ENCODE data around the gene UNC5CL. TPM values are rescaled to one million over a fixed set of nuclear protein-coding genes. Genes with fewer than 3 reads are reported as not detected.

Gene UNC5CL
- total RNA-seq, 1 experiment from 2014 or later = 0.81 TPM

GRCh38 chr6:40977695-40978094 is 61.3 kb downstream of the UNC5CL start:
- Histone ChIP-seq H3K23ac (ENCODE audit: insufficient read length, low read depth, low read length) (no peak overlapping the region), H2AK5ac (ENCODE audit: insufficient read length, low read length) (no peak overlapping the region), H4K20me1 (ENCODE audit: control insufficient read depth, insufficient read depth, insufficient read length) (no peaks in the 10 kb centered on the region), H3K9me3 (ENCODE audit: control insufficient read depth, low read depth, low read length) (no peaks in the 10 kb centered on the region), H2BK120ac (ENCODE audit: low read depth, low read length, poor library complexity, severe bottlenecking) (no peak overlapping the region), H3K9ac (ENCODE audit: extremely low read depth, insufficient read length, low read length) (no peak overlapping the region), H3K18ac (ENCODE audit: insufficient read length, low read depth, low read length) (no peak overlapping the region), H3K27ac (ENCODE audit: insufficient read length, low read depth, low read length) (no peak overlapping the region), H3T11ph (ENCODE audit: low read length) (no peak overlapping the region), H2BK15ac (ENCODE audit: low read depth, low read length) (no peak overlapping the region), H2BK12ac (ENCODE audit: insufficient read length, low read depth, low read length) (no peak overlapping the region), H2AFZ (ENCODE audit: low read length) (no peak overlapping the region), H3K14ac (ENCODE audit: insufficient read depth, low read length) (no peak overlapping the region), H3K4ac (ENCODE audit: low read depth, low read length) (no peak overlapping the region), H4K91ac (ENCODE audit: insufficient read length, low read depth, low read length) (no peak overlapping the region), H3K27me3 (ENCODE audit: insufficient read depth, low read length) (no peaks in the 10 kb centered on the region), H2BK5ac (ENCODE audit: insufficient read length, low read length) (no peak overlapping the region), H3K79me1 (ENCODE audit: insufficient read depth, low read depth, low read length, poor library complexity, severe bottlenecking) (no peaks in the 10 kb centered on the region), H3K4me2 (ENCODE audit: insufficient read depth, insufficient read length, low read length) (no peak overlapping the region), H2BK20ac (ENCODE audit: low read depth, low read length, poor library complexity, severe bottlenecking) (no peak overlapping the region), H3K4me1 (ENCODE audit: insufficient read depth, low read length) (no peaks in the 10 kb centered on the region; the same call in 1 of the 2 replicates), H3K23me2 (ENCODE audit: insufficient read length, low read depth, low read length, poor library complexity, severe bottlenecking) (no peaks in the 10 kb centered on the region), H4K5ac (ENCODE audit: insufficient read length, low read depth, low read length) (no peak overlapping the region), H3K56ac (ENCODE audit: insufficient read length, low read depth, low read length) (no peak overlapping the region), H4K8ac (replicated peaks; ENCODE audit: insufficient read length, low read depth, low read length) (no peak overlapping the region), H3K79me2 (ENCODE audit: insufficient read depth, low read length) (no peaks in the 10 kb centered on the region)
- WGBS (ENCODE audit: extremely low coverage, insufficient read length, low lambda C conversion rate) = no CpG with 5 or more reads among the region's 2 CpGs
- no peaks in the 10 kb centered on the region; a peak in 1 of 7 replicates for H3K36me3 Mint-ChIP-seq (ENCODE audit: insufficient read depth in 1 of 3, low read depth in 3 of 3)
- H3K4me3 Mint-ChIP-seq = no peak overlapping the region
- no peak overlapping the region for H3K27ac Mint-ChIP-seq
- peaks cover 10% of the 10 kb centered on the region for H3K27me3 Mint-ChIP-seq (ENCODE audit: low read depth)
- no peak for DNase-seq
- TF ChIP-seq CTCF (conservative IDR thresholded peaks at IDR 0.05) = no peak
- peaks cover 0 to 2% of the 10 kb centered on the region in 2 experiments; a peak in 3 of 5 replicates for H3K9me3 Mint-ChIP-seq
- H3K4me1 Mint-ChIP-seq = peaks cover 13 to 16% of the 10 kb centered on the region in 2 experiments
